Heart right ventricle (tissue), 16 donors: ENCODE data around the gene TAOK1. TPM values are rescaled to one million over a fixed set of nuclear protein-coding genes. Genes with fewer than 3 reads are reported as not detected.

Experiments used
- ATAC-seq, 8 donors: fragments of 200-7000 bp; cut with Tn5 transposase; one replicate each; pipeline ENCODE4 v1.9.1; 2020; ENCODE audit warnings: mild to moderate bottlenecking in 8 of 8, moderate library complexity in 8 of 8, moderate number of reproducible peaks in 1 of 8
- DNase-seq, 2 donors: peaks; one replicate each; pipeline ENCODE4 v3.0.0-alpha.2; 2020
- H3K27ac ChIP-seq, 10 donors: fragments of 200-600 bp; sonication (generic) in 2 of 10; one replicate each; pipeline versions ENCODE4 v1.5.0 to v1.8.0; 2020 to 2022; ENCODE audit warnings: mild to moderate bottlenecking in 3 of 10
- H3K27me3 ChIP-seq, 7 donors: fragments of 200-600 bp; one replicate each; pipeline ENCODE4 v1.8.0; 2021 to 2022; ENCODE audit warnings: mild to moderate bottlenecking in 2 of 7
- H3K36me3 ChIP-seq, 9 donors: fragments of 200-600 bp; sonication (generic) in 1 of 9; one replicate each; pipeline versions ENCODE4 v1.5.0 to v1.8.0; 2020 to 2022; ENCODE audit warnings: mild to moderate bottlenecking in 2 of 9
- H3K4me1 ChIP-seq, 9 donors: fragments of 200-600 bp; sonication (generic) in 1 of 9; one replicate each; pipeline versions ENCODE4 v1.5.0 to v1.8.0; 2020 to 2022; ENCODE audit warnings: mild to moderate bottlenecking in 4 of 9
- H3K4me3 ChIP-seq, 10 donors: fragments of 200-600 bp; sonication (generic) in 2 of 10; one replicate each; pipeline versions ENCODE4 v1.5.0 to v1.8.0; 2020 to 2022; ENCODE audit warnings: mild to moderate bottlenecking in 7 of 10, moderate library complexity in 2 of 10
- H3K9me3 ChIP-seq, 11 donors: fragments of 200-600 bp in 10 of 11; sonication (generic) in 2 of 11; one replicate each; pipeline versions ENCODE4 v1.5.0 to v1.8.0; 2013 to 2022; ENCODE audit warnings: mild to moderate bottlenecking in 2 of 11, control low read depth in 1 of 11, moderate library complexity in 1 of 11
- WGBS, 2 donors: extraction: QIAGEN DNeasy Blood & Tissue Kit; methylation state at CpG; one replicate each; pipeline ENCODE4 v1.1.7; 2013; ENCODE audit warnings: inconsistent platforms in 1 of 2; 5-methylcytosine and 5-hydroxymethylcytosine counted together
- intact Hi-C, 10 donors: fragments of 100-400 bp; cut with DNase I; formaldehyde crosslinking; loops; one replicate each; pipeline versions ENCODE4 v1.11.1 to v1.14.2; 2022
- polyA plus RNA-seq, 2 donors: library from polyadenylated mRNA; stranded (reverse); fragments of 200-250 nt; gene quantifications; one replicate each; pipeline ENCODE4 v1.2.3, GENCODE V29; 2013
- total RNA-seq, 10 donors: library from RNA; stranded (reverse); fragmentation: NEBNext Ultra II Directional in 3 of 10; extraction: Animal tissue kit (Norgen Biotek cat#: 25700) in 3 of 10; gene quantifications; one replicate each; pipeline versions ENCODE4 v1.2.1 to v1.2.4, GENCODE V29; 2021 to 2023
- TF ChIP-seq, protein P1 (sequence below), 9 donors: fragments of 200-600 bp; sonication (generic) in 2 of 9; IDR thresholded peaks; one replicate each; pipeline versions ENCODE4 v1.5.0 to v1.8.0; 2021 to 2022; ENCODE audit warnings: antibody characterized with exemption in 9 of 9, mild to moderate bottlenecking in 5 of 9, moderate library complexity in 1 of 9
- donor health status: Arrhythmogenic right ventricular cardiomyopathy.
- donor health status: ischemic (EF 13 %, LVEDD 7.1; RV severe dilation, severe dysfunction).
- donor health status: healthy with polysubstance abuse.
- donor health status: DM: no; HTN: yes; CAD: no.
- donor health status: DM: no; HTN: no; CAD: no.
- donor health status: ischemic (EF 25% LVEDD 6.9; RV normal size, moderate dysfunction).
- donor health status: ischemic (EF 25% LVEDD 5.7; RV mildly dilated, moderate dysfunction).
- donor health status: healthy.
- donor health status: DM: yes; HTN: yes; CAD: no.
- donor health status: Ischemic cardiomyopathy.
- donor health status: ischemic (EF 35%, LVEDD 5.7; RV mildly dilated, moderate dysfunction).
- donor health status: nonischemic (EF 11% LVEDD 7.7; RV severe dilation, severe dysfunction).
- donor health status: DM: yes; HTN: yes; CAD: no.
- donor health status: PGD.
- donor health status: ischemic (EF 29% LVEDD 5.4; RV normal size, mild dysfunction).
- donor health status: nonischemic (EF 23%, LVEDD 6.1; RV moderate dilation, normal function).

TAOK1 gene
- total and polyA plus RNA-seq, 12 donors: 6.4 to 86.9 (median 68.8) TPM

DNA sequence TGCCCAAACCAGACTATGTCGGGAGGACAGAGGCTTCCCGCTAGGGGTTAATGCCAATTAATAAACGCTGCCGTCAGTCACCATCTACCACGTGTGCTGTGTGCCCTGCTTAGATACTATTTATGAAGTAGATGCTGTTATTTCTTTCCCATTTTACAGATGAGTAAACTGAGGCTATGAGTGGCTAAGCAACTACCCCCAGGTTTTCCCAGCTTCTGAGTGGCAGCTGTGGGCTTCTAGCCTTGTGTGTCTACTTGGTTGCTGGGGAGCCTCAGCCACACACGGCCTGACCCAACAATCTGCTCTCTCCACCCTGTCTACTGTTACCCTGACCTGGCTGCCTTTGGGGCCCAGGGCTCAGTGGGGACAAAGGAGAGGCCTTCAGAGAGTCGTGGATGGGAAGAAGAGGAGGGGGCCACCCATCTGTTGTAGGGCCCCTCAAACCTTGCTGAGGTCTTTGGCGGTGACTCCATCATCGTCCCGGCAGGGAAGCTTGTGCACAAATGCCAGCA is 192.1 kb downstream of the TAOK1 start:
- no peaks in the 10 kb centered on the region for H3K9me3 ChIP-seq
- H3K4me3 ChIP-seq: no peak overlapping the region
- H3K27ac ChIP-seq: no peak overlapping the region
- intact Hi-C loops: loop anchor here in 2 of 10 donors (5.0 kb wide), 2 partner anchors 195 to 510 kb away; no protein-coding TSS in a partner anchor
- ATAC-seq (no peak), DNase-seq (no peak)
- no peaks in the 10 kb centered on the region for H3K27me3 ChIP-seq
- H3K36me3 ChIP-seq: peaks cover 0 to 64% (median 20%) of the 10 kb centered on the region in 9 donors
- TF ChIP-seq, protein P1, sequence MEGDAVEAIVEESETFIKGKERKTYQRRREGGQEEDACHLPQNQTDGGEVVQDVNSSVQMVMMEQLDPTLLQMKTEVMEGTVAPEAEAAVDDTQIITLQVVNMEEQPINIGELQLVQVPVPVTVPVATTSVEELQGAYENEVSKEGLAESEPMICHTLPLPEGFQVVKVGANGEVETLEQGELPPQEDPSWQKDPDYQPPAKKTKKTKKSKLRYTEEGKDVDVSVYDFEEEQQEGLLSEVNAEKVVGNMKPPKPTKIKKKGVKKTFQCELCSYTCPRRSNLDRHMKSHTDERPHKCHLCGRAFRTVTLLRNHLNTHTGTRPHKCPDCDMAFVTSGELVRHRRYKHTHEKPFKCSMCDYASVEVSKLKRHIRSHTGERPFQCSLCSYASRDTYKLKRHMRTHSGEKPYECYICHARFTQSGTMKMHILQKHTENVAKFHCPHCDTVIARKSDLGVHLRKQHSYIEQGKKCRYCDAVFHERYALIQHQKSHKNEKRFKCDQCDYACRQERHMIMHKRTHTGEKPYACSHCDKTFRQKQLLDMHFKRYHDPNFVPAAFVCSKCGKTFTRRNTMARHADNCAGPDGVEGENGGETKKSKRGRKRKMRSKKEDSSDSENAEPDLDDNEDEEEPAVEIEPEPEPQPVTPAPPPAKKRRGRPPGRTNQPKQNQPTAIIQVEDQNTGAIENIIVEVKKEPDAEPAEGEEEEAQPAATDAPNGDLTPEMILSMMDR (IDR thresholded peaks at IDR 0.05): no peak
- peaks cover 2 to 69% (median 43%) of the 10 kb centered on the region in 9 donors for H3K4me1 ChIP-seq
- 81 to 82% methylated on average over 10 of the region's 10 CpGs for WGBS, 2 donors

- H3K27me3 ChIP-seq: no peaks in the 10 kb centered on the region
- TF ChIP-seq, protein P1 (IDR thresholded peaks at IDR 0.05): no peak
- ATAC-seq (no peak), DNase-seq (no peak)
- 88 to 95% methylated on average over 13 of the region's 13 CpGs for WGBS, 2 donors
- H3K9me3 ChIP-seq: no peaks in the 10 kb centered on the region
- H3K36me3 ChIP-seq: peaks cover 0 to 59% (median 15%) of the 10 kb centered on the region in 9 donors
- no peak overlapping the region for H3K4me3 ChIP-seq
- intact Hi-C loops: loop anchor here in 2 of 10 donors (5.0 kb wide), 2 partner anchors 195 to 510 kb away; no protein-coding TSS in a partner anchor
- peak overlapping the region in 1 of 10 donors; percentile 90 for H3K27ac ChIP-seq
- peaks cover 7 to 74% (median 48%) of the 10 kb centered on the region in 9 donors for H3K4me1 ChIP-seq
These were observed 192.6 kb downstream of the TAOK1 start for GRCh38 chr17:29582772-29583171.

DNA sequence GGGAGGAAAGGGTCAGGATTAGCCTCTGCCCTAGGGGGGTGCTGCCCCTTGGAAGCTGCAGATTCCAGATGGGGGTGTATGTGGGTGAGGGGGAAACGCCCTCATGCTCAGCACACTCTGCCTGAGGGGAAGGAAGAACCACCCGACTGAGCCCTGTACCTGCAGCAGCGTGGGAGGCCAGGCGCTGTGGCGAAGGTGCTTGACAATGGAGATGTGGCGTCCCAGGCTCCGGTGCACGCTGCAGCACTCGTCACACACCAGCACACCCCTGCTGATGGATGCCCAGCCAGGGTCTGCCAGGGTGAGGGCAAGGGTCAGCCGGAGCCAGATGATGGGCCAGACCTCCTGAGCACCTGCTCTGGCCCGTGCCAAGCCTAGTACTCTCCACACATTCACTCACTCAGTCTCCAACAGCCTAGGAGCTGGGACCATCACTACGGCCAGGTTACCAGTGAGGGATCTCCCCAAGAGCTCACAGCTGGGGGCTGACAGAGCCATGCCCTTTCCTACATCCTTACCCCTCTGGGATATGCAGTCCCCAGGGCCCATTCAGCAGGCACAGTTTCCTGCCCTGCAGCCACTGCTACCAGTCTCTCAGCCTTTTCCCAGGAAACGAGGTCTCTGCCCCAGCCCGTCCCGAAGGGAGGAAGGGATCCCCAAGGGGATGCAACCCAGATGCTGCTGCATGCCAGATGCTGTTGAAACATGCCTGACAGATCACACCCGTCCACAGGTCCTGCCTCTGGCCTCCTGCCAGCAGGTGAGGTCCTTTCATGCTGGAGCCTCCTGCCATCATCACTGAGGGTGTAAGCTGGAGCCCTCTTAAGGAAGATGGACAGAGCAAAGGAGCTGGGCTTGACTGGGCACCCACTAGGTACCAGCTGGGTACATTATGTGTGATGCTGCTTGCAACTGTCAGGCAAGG is 193.4 kb downstream of the TAOK1 start:
- Histone ChIP-seq H3K36me3 (peaks cover 0 to 51% (median 15%) of the 10 kb centered on the region in 9 donors), H3K27me3 (no peaks in the 10 kb centered on the region), H3K4me3 (peak overlapping the region in 2 of 10 donors; percentile 88 to 95), H3K4me1 (peaks cover 10 to 82% (median 56%) of the 10 kb centered on the region in 9 donors), H3K27ac (peak overlapping the region in 9 of 10 donors; percentile 77 to 96 (median 91)), H3K9me3 (no peaks in the 10 kb centered on the region)
- ATAC-seq (no peak), DNase-seq (peak in 1 of 2 donors; percentile 6)
- WGBS, 2 donors: 81 to 86% methylated on average over 16 of the region's 16 CpGs
- TF ChIP-seq, protein P1 (IDR thresholded peaks at IDR 0.05): no peak
- intact Hi-C loops: loop anchor here in 2 of 10 donors (5.0 kb wide), 2 partner anchors 194 to 509 kb away; no protein-coding TSS in a partner anchor

- H3K27ac ChIP-seq: peak overlapping the region; percentile 77 to 96 (median 90)
- peaks cover 0 to 41% (median 15%) of the 10 kb centered on the region in 9 donors for H3K36me3 ChIP-seq
- H3K4me1 ChIP-seq: peaks cover 10 to 82% (median 56%) of the 10 kb centered on the region in 9 donors
- peak overlapping the region in 9 of 10 donors; percentile 28 to 95 (median 47) for H3K4me3 ChIP-seq
- 44 to 56% methylated on average over 12 of the region's 12 CpGs for WGBS, 2 donors
- ATAC-seq (peak in 7 of 8 donors; percentile 22 to 65 (median 38)), DNase-seq (peak; percentile 41 to 58)
- no peaks in the 10 kb centered on the region for H3K9me3 ChIP-seq
- TF ChIP-seq, protein P1 (IDR thresholded peaks at IDR 0.05): no peak
- H3K27me3 ChIP-seq: no peaks in the 10 kb centered on the region
- intact Hi-C loops: loop anchor here in 2 of 10 donors (5.0 kb wide), 2 partner anchors 193 to 508 kb away; no protein-coding TSS in a partner anchor
These were observed 194.4 kb downstream of the TAOK1 start for GRCh38 chr17:29584452-29585079.
